ENCODE measurements around the gene ENTHD1. TPM values are rescaled to one million over a fixed set of nuclear protein-coding genes. Genes with fewer than 3 reads are reported as not detected.

ENTHD1 gene
- total and polyA plus RNA-seq, 10 of the 15 experiments (the other 5 are each of a cell fraction or from before 2014, with no cell fraction given) = 0.09 to 0.52 (median 0.21) TPM; not detected in 1

- TF ChIP-seq, protein P1, sequence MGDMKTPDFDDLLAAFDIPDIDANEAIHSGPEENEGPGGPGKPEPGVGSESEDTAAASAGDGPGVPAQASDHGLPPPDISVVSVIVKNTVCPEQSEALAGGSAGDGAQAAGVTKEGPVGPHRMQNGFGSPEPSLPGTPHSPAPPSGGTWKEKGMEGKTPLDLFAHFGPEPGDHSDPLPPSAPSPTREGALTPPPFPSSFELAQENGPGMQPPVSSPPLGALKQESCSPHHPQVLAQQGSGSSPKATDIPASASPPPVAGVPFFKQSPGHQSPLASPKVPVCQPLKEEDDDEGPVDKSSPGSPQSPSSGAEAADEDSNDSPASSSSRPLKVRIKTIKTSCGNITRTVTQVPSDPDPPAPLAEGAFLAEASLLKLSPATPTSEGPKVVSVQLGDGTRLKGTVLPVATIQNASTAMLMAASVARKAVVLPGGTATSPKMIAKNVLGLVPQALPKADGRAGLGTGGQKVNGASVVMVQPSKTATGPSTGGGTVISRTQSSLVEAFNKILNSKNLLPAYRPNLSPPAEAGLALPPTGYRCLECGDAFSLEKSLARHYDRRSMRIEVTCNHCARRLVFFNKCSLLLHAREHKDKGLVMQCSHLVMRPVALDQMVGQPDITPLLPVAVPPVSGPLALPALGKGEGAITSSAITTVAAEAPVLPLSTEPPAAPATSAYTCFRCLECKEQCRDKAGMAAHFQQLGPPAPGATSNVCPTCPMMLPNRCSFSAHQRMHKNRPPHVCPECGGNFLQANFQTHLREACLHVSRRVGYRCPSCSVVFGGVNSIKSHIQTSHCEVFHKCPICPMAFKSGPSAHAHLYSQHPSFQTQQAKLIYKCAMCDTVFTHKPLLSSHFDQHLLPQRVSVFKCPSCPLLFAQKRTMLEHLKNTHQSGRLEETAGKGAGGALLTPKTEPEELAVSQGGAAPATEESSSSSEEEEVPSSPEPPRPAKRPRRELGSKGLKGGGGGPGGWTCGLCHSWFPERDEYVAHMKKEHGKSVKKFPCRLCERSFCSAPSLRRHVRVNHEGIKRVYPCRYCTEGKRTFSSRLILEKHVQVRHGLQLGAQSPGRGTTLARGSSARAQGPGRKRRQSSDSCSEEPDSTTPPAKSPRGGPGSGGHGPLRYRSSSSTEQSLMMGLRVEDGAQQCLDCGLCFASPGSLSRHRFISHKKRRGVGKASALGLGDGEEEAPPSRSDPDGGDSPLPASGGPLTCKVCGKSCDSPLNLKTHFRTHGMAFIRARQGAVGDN (IDR thresholded peaks at IDR 0.05) = no peak
- no peak for TF ChIP-seq RAD21 (IDR thresholded peaks at IDR 0.05; ENCODE audit: insufficient read depth, low read depth, low read length)
- no peak for TF ChIP-seq MEF2B (IDR thresholded peaks at IDR 0.05; ENCODE audit: partially characterized antibody, poor library complexity, severe bottlenecking)
- TF ChIP-seq, protein P2, sequence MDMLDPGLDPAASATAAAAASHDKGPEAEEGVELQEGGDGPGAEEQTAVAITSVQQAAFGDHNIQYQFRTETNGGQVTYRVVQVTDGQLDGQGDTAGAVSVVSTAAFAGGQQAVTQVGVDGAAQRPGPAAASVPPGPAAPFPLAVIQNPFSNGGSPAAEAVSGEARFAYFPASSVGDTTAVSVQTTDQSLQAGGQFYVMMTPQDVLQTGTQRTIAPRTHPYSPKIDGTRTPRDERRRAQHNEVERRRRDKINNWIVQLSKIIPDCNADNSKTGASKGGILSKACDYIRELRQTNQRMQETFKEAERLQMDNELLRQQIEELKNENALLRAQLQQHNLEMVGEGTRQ (IDR thresholded peaks at IDR 0.05; ENCODE audit: borderline replicate concordance, low read depth, low read length) = no peak
- no peak for TF ChIP-seq EGR1 (IDR thresholded peaks at IDR 0.05; ENCODE audit: borderline replicate concordance in 1 of 2, low read depth in 2 of 2, low read length in 2 of 2)
Measured at GRCh38 chr22:39713799-39714290, 179.7 kb downstream of the ENTHD1 start (continued).

Measured in GM12878 (cell line).